HG03108 (cell line): ENCODE results near the gene CCDC28A.

Experiments used
- ATAC-seq: cut with Tn5 transposase; IDR thresholded peaks from one replicate; pipeline ENCODE4 v1.9.1; 2021; ENCODE audit warnings: moderate library complexity; ENCODE audit not compliant: unreplicated experiment

CCDC28A gene

GRCh38 chr6:138795809-138796603, 22.4 kb downstream of the CCDC28A start, which contains the start of gene ECT2L:
ECT2L (plus strand) TSS chr6:138796087; CDS start chr6:138813275, 17,188 bp downstream.
- ATAC-seq: no peak

- no peak for ATAC-seq
Observed at GRCh38 chr6:138796771-138797170, 23.2 kb downstream of the CCDC28A start.

- ATAC-seq: no peak
Observed at GRCh38 chr6:138797806-138798446, 24.4 kb downstream of the CCDC28A start.

GRCh38 chr6:138800377-138801150, 27.0 kb downstream of the CCDC28A start:
- no peak for ATAC-seq

GRCh38 chr6:138803331-138803730, 29.8 kb downstream of the CCDC28A start:
- no peak for ATAC-seq

- no peak for ATAC-seq
Observed at GRCh38 chr6:138803861-138804260, 30.3 kb downstream of the CCDC28A start.

GRCh38 chr6:138805016-138805765, 31.6 kb downstream of the CCDC28A start:
- ATAC-seq: no peak

GRCh38 chr6:138806889-138807288, 33.3 kb downstream of the CCDC28A start:
- ATAC-seq: no peak

- ATAC-seq: no peak
Observed at GRCh38 chr6:138809677-138810076, 36.1 kb downstream of the CCDC28A start.

GRCh38 chr6:138811866-138812265, 38.3 kb downstream of the CCDC28A start:
- no peak for ATAC-seq

GRCh38 chr6:138814179-138814834, 40.7 kb downstream of the CCDC28A start:
- ATAC-seq: no peak

- ATAC-seq: no peak
Observed at GRCh38 chr6:138815221-138815620, 41.7 kb downstream of the CCDC28A start.

GRCh38 chr6:138815797-138816528, 42.4 kb downstream of the CCDC28A start:
- ATAC-seq: peak; percentile 52

GRCh38 chr6:138817799-138818198, 44.2 kb downstream of the CCDC28A start:
- ATAC-seq: no peak

- peak; percentile 68 for ATAC-seq
Observed at GRCh38 chr6:138818496-138819194, 45.1 kb downstream of the CCDC28A start.

- no peak for ATAC-seq
Observed at GRCh38 chr6:138821519-138821918, 48.0 kb downstream of the CCDC28A start.

GRCh38 chr6:138824482-138825144, 51.0 kb downstream of the CCDC28A start:
- ATAC-seq: no peak

- ATAC-seq: no peak
Observed at GRCh38 chr6:138830248-138830647, 56.7 kb downstream of the CCDC28A start.
